SK-N-SH (cell line): ENCODE results near the gene TRIM27.

ENCODE experiments used
- ELF1 ChIP-seq: IDR thresholded peaks from 2 replicates; pipeline ENCODE4 v1.4.0; 2012
- FOXM1 ChIP-seq: IDR thresholded peaks from 2 replicates; pipeline ENCODE4 v1.4.0; 2012; ENCODE audit warnings: low read depth, mild to moderate bottlenecking
- MEF2A ChIP-seq: IDR thresholded peaks from 2 replicates; pipeline ENCODE4 v1.4.0; 2012; ENCODE audit warnings: low read depth, borderline replicate concordance

GRCh38 chr6:28865401-28866204 lies 58.2 kb downstream of the TRIM27 start:
- no peak for TF ChIP-seq MEF2A
- no peak for TF ChIP-seq FOXM1
- TF ChIP-seq ELF1 = no peak
